ENCODE data around the gene APH1B.
"Not testable (repeated sequence)": the region's sequence is repeated elsewhere in the genome, so short reads cannot be mapped to it uniquely, and the experiment has no call there.

The APH1B gene

GRCh38 chr15:63277038-63277892 lies at the start of gene APH1B:
APH1B (plus strand) TSS chr15:63277605; CDS start chr15:63277624, 19 bp downstream.
- peak; percentile 73 for DNase-seq (ENCODE audit: low spot score)

GRCh38 chr15:63227689-63228088 lies 49.7 kb upstream of the APH1B start:
- DNase-seq (ENCODE audit: low spot score): no peak

- DNase-seq (ENCODE audit: low spot score): no peak
Observed at GRCh38 chr15:63231206-63231605, 46.2 kb upstream of the APH1B start.

- DNase-seq (ENCODE audit: low spot score): no peak
Observed at GRCh38 chr15:63231706-63232105, 45.7 kb upstream of the APH1B start.

GRCh38 chr15:63232405-63232804 lies 45.0 kb upstream of the APH1B start:
- no peak for DNase-seq (ENCODE audit: low spot score)

- no peak for DNase-seq (ENCODE audit: low spot score)
Observed at GRCh38 chr15:63232943-63233342, 44.5 kb upstream of the APH1B start.

GRCh38 chr15:63233667-63234423 lies 43.6 kb upstream of the APH1B start:
- no peak for DNase-seq (ENCODE audit: low spot score)

GRCh38 chr15:63234451-63234870 lies 42.9 kb upstream of the APH1B start:
- DNase-seq (ENCODE audit: low spot score): no peak

GRCh38 chr15:63236272-63236671 lies 41.1 kb upstream of the APH1B start:
- DNase-seq (ENCODE audit: low spot score): no peak

- DNase-seq (ENCODE audit: low spot score): not testable (repeated sequence)
Observed at GRCh38 chr15:63237086-63237485, 40.3 kb upstream of the APH1B start.

GRCh38 chr15:63238171-63238570 lies 39.2 kb upstream of the APH1B start:
- no peak for DNase-seq (ENCODE audit: low spot score)

- DNase-seq (ENCODE audit: low spot score): no peak
Observed at GRCh38 chr15:63238796-63239195, 38.6 kb upstream of the APH1B start.

GRCh38 chr15:63240109-63240508 lies 37.3 kb upstream of the APH1B start:
- DNase-seq (ENCODE audit: low spot score): no peak

GRCh38 chr15:63241316-63241715 lies 36.1 kb upstream of the APH1B start:
- no peak for DNase-seq (ENCODE audit: low spot score)

- no peak for DNase-seq (ENCODE audit: low spot score)
Observed at GRCh38 chr15:63243101-63243500, 34.3 kb upstream of the APH1B start.

- no peak for DNase-seq (ENCODE audit: low spot score)
Observed at GRCh38 chr15:63243776-63244175, 33.6 kb upstream of the APH1B start.

GRCh38 chr15:63244399-63244798 lies 33.0 kb upstream of the APH1B start:
- DNase-seq (ENCODE audit: low spot score): no peak

- DNase-seq (ENCODE audit: low spot score): no peak
Observed at GRCh38 chr15:63244976-63245645, 32.3 kb upstream of the APH1B start.

- DNase-seq (ENCODE audit: low spot score): no peak
Observed at GRCh38 chr15:63246691-63247469, 30.5 kb upstream of the APH1B start.

GRCh38 chr15:63250312-63250965 lies 27.0 kb upstream of the APH1B start:
- DNase-seq (ENCODE audit: low spot score): no peak

- no peak for DNase-seq (ENCODE audit: low spot score)
Observed at GRCh38 chr15:63251701-63252100, 25.7 kb upstream of the APH1B start.
